Fibroblast of lung (primary cell): ENCODE data around the gene TENM4. TPM values are rescaled to one million over a fixed set of nuclear protein-coding genes. Genes with fewer than 3 reads are reported as not detected.

ENCODE experiments used
- DNase-seq, 2 donors: peaks; one replicate each; pipeline versions ENCODE4 v3.0.0 to v3.0.0-alpha.2; 2010; ENCODE audit warnings: low read depth in 2 of 2
- H2AFZ ChIP-seq: 2 replicates; pipeline ENCODE4 v1.5.1; 2012; ENCODE audit warnings: low read length, control low read depth, inconsistent platforms
- H3K27ac ChIP-seq: 2 replicates; pipeline ENCODE4 v1.5.1; 2011; ENCODE audit warnings: low read length, control low read depth; ENCODE audit not compliant: insufficient read depth
- H3K27me3 ChIP-seq: 2 replicates; pipeline ENCODE4 v1.5.1; 2011; ENCODE audit warnings: mild to moderate bottlenecking, low read length; ENCODE audit not compliant: control insufficient read depth, insufficient read depth
- H3K36me3 ChIP-seq: 2 replicates; pipeline ENCODE4 v1.5.1; 2011; ENCODE audit warnings: low read length; ENCODE audit not compliant: control insufficient read depth, insufficient read depth
- H3K4me1 ChIP-seq: 2 replicates; pipeline ENCODE4 v1.5.1; 2011; ENCODE audit warnings: low read length; ENCODE audit not compliant: control insufficient read depth, insufficient read depth; ENCODE audit errors: extremely low read depth
- H3K4me2 ChIP-seq: 2 replicates; pipeline ENCODE4 v1.5.1; 2011; ENCODE audit warnings: low read length, control low read depth; ENCODE audit not compliant: insufficient read depth; ENCODE audit errors: extremely low read depth
- H3K4me3 ChIP-seq, 4 experiments: fragments of 200-600 bp in 1 of 4; sonication (generic) in 1 of 4; replicated peaks in 1 of 4; 2 replicates each; pipeline ENCODE4 v1.5.1; 2011 to 2016; ENCODE audit warnings: low read length in 4 of 4, low read depth in 3 of 4, mild to moderate bottlenecking in 3 of 4, control low read depth in 2 of 4, inconsistent platforms in 1 of 4, mixed read lengths in 1 of 4; ENCODE audit not compliant: insufficient read depth in 1 of 4; ENCODE audit errors: control extremely low read depth in 1 of 4
- H3K79me2 ChIP-seq: 2 replicates; pipeline ENCODE4 v1.5.1; 2012; ENCODE audit warnings: mild to moderate bottlenecking, low read length, inconsistent platforms; ENCODE audit not compliant: control insufficient read depth, insufficient read depth
- H3K9ac ChIP-seq: 2 replicates; pipeline ENCODE4 v1.5.1; 2011; ENCODE audit warnings: mild to moderate bottlenecking, low read length, control low read depth; ENCODE audit not compliant: insufficient read depth
- H3K9me3 ChIP-seq: 2 replicates; pipeline ENCODE4 v1.5.1; 2012; ENCODE audit warnings: low read depth, low read length; ENCODE audit not compliant: control insufficient read depth, insufficient read depth
- H4K20me1 ChIP-seq: 2 replicates; pipeline ENCODE4 v1.5.1; 2011; ENCODE audit warnings: low read length; ENCODE audit not compliant: control insufficient read depth, insufficient read depth; ENCODE audit errors: extremely low read depth
- CTCF ChIP-seq, 2 donors: IDR thresholded peaks in 1 of 2; conservative IDR thresholded peaks in 1 of 2; 1 replicate in 1 of 2; 2 replicates in 1 of 2; pipeline ENCODE4 v1.5.1; 2011 to 2012; ENCODE audit warnings: low read length in 2 of 2, control low read depth in 1 of 2, inconsistent platforms in 1 of 2, low read depth in 1 of 2, mild to moderate bottlenecking in 1 of 2
- EZH2 ChIP-seq: IDR thresholded peaks from 2 replicates; pipeline ENCODE4 v1.5.1; 2012; ENCODE audit warnings: low read length, control low read depth, mild to moderate bottlenecking; ENCODE audit errors: missing control alignments
- polyA plus RNA-seq, 2 donors: library from polyadenylated mRNA; depleted of rRNA in 1 of 2; stranded (reverse) in 1 of 2; unstranded in 1 of 2; fragments of >200 nt; gene quantifications; 2 replicates each; pipeline ENCODE4 v1.2.1, GENCODE V29; 2011 to 2012; ENCODE audit warnings: missing spikeins in 1 of 2
- total RNA-seq: library from RNA; depleted of rRNA; stranded (reverse); fragments of >200 nt; gene quantifications from 2 replicates; pipeline ENCODE4 v1.2.1, GENCODE V29; 2014

The TENM4 gene
- total and polyA plus RNA-seq, 2 donors (not counting 1 experiment from before 2014, with no cell fraction given) = 4.6 to 48.4 TPM

- Histone ChIP-seq H2AFZ (no peak overlapping the region), H3K27ac (no peak overlapping the region), H3K9me3 (no peaks in the 10 kb centered on the region), H3K79me2 (no peaks in the 10 kb centered on the region), H3K4me1 (peaks cover 3% of the 10 kb centered on the region), H4K20me1 (no peaks in the 10 kb centered on the region), H3K9ac (no peak overlapping the region), H3K4me3 (no peak overlapping the region), H3K27me3 (no peaks in the 10 kb centered on the region), H3K36me3 (no peaks in the 10 kb centered on the region), H3K4me2 (no peak overlapping the region)
- TF ChIP-seq CTCF (conservative IDR thresholded peaks at IDR 0.05 in 1 of 2, IDR thresholded peaks at IDR 0.05 in 1 of 2; ENCODE audit: low read depth in 1 of 2, low read length in 2 of 2) (no peak), EZH2 (no peak)
- DNase-seq = no peak
Measured at GRCh38 chr11:78954261-78954660, 486.6 kb downstream of the TENM4 start.

GRCh38 chr11:78952890-78953289, 487.9 kb downstream of the TENM4 start:
- no peak overlapping the region for H2AFZ ChIP-seq
- H3K27ac ChIP-seq = no peak overlapping the region
- H3K9me3 ChIP-seq = no peaks in the 10 kb centered on the region
- TF ChIP-seq CTCF (conservative IDR thresholded peaks at IDR 0.05 in 1 of 2, IDR thresholded peaks at IDR 0.05 in 1 of 2; ENCODE audit: low read depth in 1 of 2, low read length in 2 of 2) (no peak), EZH2 (no peak)
- no peaks in the 10 kb centered on the region for H3K79me2 ChIP-seq
- no peak for DNase-seq
- no peak overlapping the region for H3K4me2 ChIP-seq
- no peaks in the 10 kb centered on the region for H3K36me3 ChIP-seq
- H3K27me3 ChIP-seq = no peaks in the 10 kb centered on the region
- no peaks in the 10 kb centered on the region for H4K20me1 ChIP-seq
- peaks cover 3% of the 10 kb centered on the region for H3K4me1 ChIP-seq
- no peak overlapping the region for H3K9ac ChIP-seq
- H3K4me3 ChIP-seq = no peak overlapping the region

GRCh38 chr11:78952175-78952574, 488.7 kb downstream of the TENM4 start:
- Histone ChIP-seq H3K9me3 (no peaks in the 10 kb centered on the region), H3K4me2 (no peak overlapping the region), H2AFZ (no peak overlapping the region), H3K36me3 (no peaks in the 10 kb centered on the region), H3K9ac (no peak overlapping the region), H3K79me2 (no peaks in the 10 kb centered on the region), H3K4me3 (no peak overlapping the region), H4K20me1 (no peaks in the 10 kb centered on the region), H3K27me3 (no peaks in the 10 kb centered on the region), H3K27ac (no peak overlapping the region), H3K4me1 (peaks cover 1% of the 10 kb centered on the region)
- TF ChIP-seq EZH2 (no peak), CTCF (conservative IDR thresholded peaks at IDR 0.05 in 1 of 2, IDR thresholded peaks at IDR 0.05 in 1 of 2; ENCODE audit: low read depth in 1 of 2, low read length in 2 of 2) (no peak)
- DNase-seq = no peak
